GM04504 (cell line): Measurements from ENCODE around the gene OOEP.
"Not testable (repeated sequence)": the region's sequence is repeated elsewhere in the genome, so short reads cannot be mapped to it uniquely, and the experiment has no call there.

ENCODE experiments used
- DNase-seq: peaks from one replicate; pipeline ENCODE4 v3.0.0-alpha.2; 2012; ENCODE audit warnings: low read depth

Gene OOEP

GRCh38 chr6:73369563-73369962 is at the start of gene OOEP:
Gene OOEP (minus strand): TSS chr6:73369897. CDS start chr6:73369792, 105 bp downstream.
- no peak for DNase-seq

- DNase-seq, result no peak
These were observed 48.5 kb upstream of the OOEP start for GRCh38 chr6:73418081-73418741.

GRCh38 chr6:73413102-73413501 is 43.4 kb upstream of the OOEP start:
- DNase-seq, result no peak

- DNase-seq, result no peak
These were observed 39.7 kb upstream of the OOEP start for GRCh38 chr6:73409395-73409794.

GRCh38 chr6:73400656-73401055 is 31.0 kb upstream of the OOEP start:
- DNase-seq, result no peak

DNA sequence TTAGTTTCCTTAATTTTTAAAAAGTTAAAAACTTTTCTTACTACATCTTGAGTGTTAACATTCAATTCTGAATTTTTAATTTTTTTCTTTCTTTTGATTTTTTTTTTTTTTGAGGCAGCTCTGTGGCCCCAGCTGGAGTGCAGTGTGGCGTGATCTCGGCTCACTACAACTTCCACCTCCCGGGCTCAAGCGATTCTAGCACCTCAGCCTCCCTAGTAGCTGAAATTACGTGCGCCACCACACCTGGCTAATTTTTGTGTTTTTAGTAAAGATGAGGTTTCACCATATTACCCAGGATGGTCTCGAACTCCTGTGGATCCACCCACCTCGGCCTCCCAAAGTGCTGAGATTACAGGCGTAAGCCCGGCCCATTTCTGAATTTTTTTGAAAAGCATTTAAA is 26.2 kb upstream of the OOEP start:
- DNase-seq, result no peak

DNA sequence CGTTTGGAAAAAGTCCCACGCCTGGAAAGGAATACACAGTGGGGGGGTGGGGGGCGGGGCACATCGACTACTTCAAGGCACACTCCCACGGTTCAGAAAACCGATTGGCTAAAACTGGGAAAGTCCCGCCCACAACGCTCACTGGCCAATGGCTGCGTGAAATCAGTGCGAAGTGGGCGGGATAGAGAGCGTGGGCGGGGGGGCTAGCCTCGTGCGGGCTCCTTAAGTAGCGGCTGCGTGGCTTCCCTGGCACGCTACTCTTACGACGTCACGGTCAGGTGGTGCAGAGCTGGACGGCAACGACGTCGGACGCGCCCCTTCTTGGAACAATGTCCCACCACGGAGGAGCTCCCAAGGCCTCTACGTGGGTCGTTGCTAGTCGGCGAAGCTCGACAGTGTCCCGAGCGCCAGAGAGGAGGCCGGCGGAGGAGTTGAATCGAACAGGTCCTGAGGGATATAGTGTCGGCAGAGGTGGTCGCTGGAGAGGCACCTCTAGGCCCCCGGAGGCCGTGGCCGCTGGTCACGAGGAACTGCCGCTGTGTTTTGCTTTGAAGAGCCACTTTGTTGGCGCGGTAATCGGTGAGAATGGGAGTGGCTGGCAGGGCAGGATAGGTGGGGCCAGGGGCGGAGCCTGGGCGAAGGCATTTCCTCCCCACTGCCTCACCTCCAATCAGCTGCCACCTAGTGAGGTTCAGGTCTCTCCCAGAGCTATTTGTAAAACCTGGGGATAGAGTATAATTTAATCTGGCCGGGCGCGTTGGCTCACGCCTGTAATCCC is 25.1 kb upstream of the OOEP start, which contains the start of gene DDX43:
TSS of gene DDX43 (plus strand) at position 252 of the 778 bp plus-strand sequence. CDS start at position 330, 78 bp downstream.
- DNase-seq, result peak; percentile 14

GRCh38 chr6:73393278-73393677 is 23.6 kb upstream of the OOEP start:
- no peak for DNase-seq

GRCh38 chr6:73392188-73392587 is 22.5 kb upstream of the OOEP start:
- not testable (repeated sequence) for DNase-seq

- no peak for DNase-seq
These were observed 22.0 kb upstream of the OOEP start for GRCh38 chr6:73391675-73392074.

DNA sequence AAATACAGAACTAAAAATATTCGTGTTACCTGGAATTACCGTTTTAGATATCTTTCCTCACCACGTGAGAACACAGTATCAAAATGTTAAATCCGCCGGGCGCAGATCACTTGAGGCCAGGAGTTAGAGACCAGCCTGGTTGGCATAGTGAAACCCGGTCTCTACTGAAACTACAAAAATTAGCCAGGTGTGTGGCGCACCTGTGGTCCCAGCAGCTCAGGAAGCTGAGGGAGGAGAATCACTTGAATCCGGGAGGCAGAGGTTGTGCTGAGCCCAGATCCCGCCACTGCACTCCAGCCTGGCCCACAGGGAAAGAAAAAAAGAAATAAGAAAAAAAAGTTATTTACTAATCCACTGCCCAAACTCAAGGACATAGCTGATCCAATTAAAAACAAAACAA is 20.2 kb upstream of the OOEP start:
- DNase-seq, result no peak

- peak; percentile 35 for DNase-seq
These were observed 19.3 kb upstream of the OOEP start for GRCh38 chr6:73388800-73389512.

GRCh38 chr6:73388433-73388799 is 18.7 kb upstream of the OOEP start:
- DNase-seq, result no peak

GRCh38 chr6:73382462-73383113 is 12.9 kb upstream of the OOEP start:
- DNase-seq, result no peak

GRCh38 chr6:73381531-73381930 is 11.8 kb upstream of the OOEP start:
- not testable (repeated sequence) for DNase-seq

- no peak for DNase-seq
These were observed 7.5 kb upstream of the OOEP start for GRCh38 chr6:73377225-73377624.

- DNase-seq, result no peak
These were observed 5.5 kb upstream of the OOEP start for GRCh38 chr6:73375216-73375615.

DNA sequence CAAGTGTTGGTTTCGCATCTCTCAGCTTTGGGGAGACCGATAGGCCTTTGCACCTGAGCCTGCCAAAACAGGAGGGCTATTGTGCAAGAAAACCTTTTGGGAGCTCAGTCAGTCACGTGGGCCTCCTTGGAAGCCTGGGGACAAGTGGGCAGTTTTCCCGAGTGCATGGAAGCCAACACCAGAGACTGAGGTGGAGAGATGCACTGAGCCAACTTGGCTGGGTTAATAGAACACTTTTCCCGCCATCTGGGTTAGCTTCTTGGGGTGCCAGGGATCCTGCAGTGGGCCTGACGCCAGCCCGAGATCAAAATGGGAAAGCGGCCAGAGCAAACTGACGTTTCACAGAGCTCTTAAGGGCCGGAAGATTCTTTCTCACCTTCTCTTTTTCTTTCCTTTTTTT is 2.8 kb upstream of the OOEP start:
- DNase-seq, result no peak

- no peak for DNase-seq
These were observed 2.3 kb upstream of the OOEP start for GRCh38 chr6:73371984-73372383.

- DNase-seq, result no peak
These were observed 540 bp downstream of the OOEP start for GRCh38 chr6:73369157-73369556.

GRCh38 chr6:73368675-73369074 is 1.0 kb downstream of the OOEP start:
- no peak for DNase-seq

GRCh38 chr6:73367761-73368355 is 1.8 kb downstream of the OOEP start:
- no peak for DNase-seq
